MCF 10A (cell line): ENCODE data around the gene SEPTIN12. TPM values are rescaled to one million over a fixed set of nuclear protein-coding genes. Genes with fewer than 3 reads are reported as not detected.

Experiments used
- BruUV-seq: library from RNA; stranded (reverse); fragments of 400-500 nt; replicated peaks from 2 replicates; lab custom pipeline; 2021; lab: Mats Ljungman, UMichigan
- CTCF ChIA-PET: fragments of 300-600 bp; sonication (Branson Sonifier 250); formaldehyde crosslinking; extraction: SDS; loops from one replicate; lab custom pipeline; 2021; ENCODE audit warnings: antibody characterized with exemption, inconsistent platforms; lab: Yijun Ruan, JAX
- POLR2A ChIA-PET: fragments of 300-600, 350-650 bp; sonication (Branson Sonifier 250); formaldehyde crosslinking; extraction: SDS; loops from one replicate; lab custom pipeline; 2020; ENCODE audit warnings: antibody characterized with exemption, inconsistent platforms; lab: Yijun Ruan, JAX
- DNase-seq: peaks from one replicate; pipeline ENCODE4 v3.0.0-alpha.2; 2018; ENCODE audit not compliant: unreplicated experiment
- H3K27ac Mint-ChIP-seq: one replicate; pipeline ENCODE4 v1.8.0; 2022; ENCODE audit warnings: mild to moderate bottlenecking, low read depth, mixed read lengths; ENCODE audit not compliant: unreplicated experiment
- H3K27me3 Mint-ChIP-seq: one replicate; pipeline ENCODE4 v1.8.0; 2022; ENCODE audit warnings: mixed read lengths; ENCODE audit not compliant: insufficient read depth, unreplicated experiment
- H3K36me3 Mint-ChIP-seq: one replicate; pipeline ENCODE4 v1.8.0; 2022; ENCODE audit warnings: mild to moderate bottlenecking, moderate library complexity, mixed read lengths; ENCODE audit not compliant: insufficient read depth, unreplicated experiment
- H3K4me1 Mint-ChIP-seq: one replicate; pipeline ENCODE4 v1.8.0; 2022; ENCODE audit warnings: mixed read lengths; ENCODE audit not compliant: insufficient read depth, unreplicated experiment
- H3K4me3 Mint-ChIP-seq: one replicate; pipeline ENCODE4 v1.8.0; 2022; ENCODE audit warnings: mild to moderate bottlenecking, moderate library complexity, mixed read lengths; ENCODE audit not compliant: unreplicated experiment
- H3K9me3 Mint-ChIP-seq: one replicate; pipeline ENCODE4 v1.8.0; 2022; ENCODE audit warnings: mixed read lengths; ENCODE audit not compliant: unreplicated experiment
- intact Hi-C: fragments of 100-400 bp; cut with micrococcal nuclease; formaldehyde crosslinking; loops from 2 replicates; pipeline ENCODE4 v1.14.1; 2022
- total RNA-seq: library from RNA; stranded (reverse); gene quantifications from 2 replicates; pipeline ENCODE4 v1.2.3, GENCODE V29; 2022
- TF ChIP-seq, protein P1 (sequence below): fragments of 200-600 bp; IDR thresholded peaks from one replicate; pipeline ENCODE4 v1.8.0; 2022; ENCODE audit warnings: antibody characterized with exemption, mild to moderate bottlenecking; ENCODE audit not compliant: unreplicated experiment

The SEPTIN12 gene
- total RNA-seq, 1 experiment from 2014 or later, result not detected

DNA sequence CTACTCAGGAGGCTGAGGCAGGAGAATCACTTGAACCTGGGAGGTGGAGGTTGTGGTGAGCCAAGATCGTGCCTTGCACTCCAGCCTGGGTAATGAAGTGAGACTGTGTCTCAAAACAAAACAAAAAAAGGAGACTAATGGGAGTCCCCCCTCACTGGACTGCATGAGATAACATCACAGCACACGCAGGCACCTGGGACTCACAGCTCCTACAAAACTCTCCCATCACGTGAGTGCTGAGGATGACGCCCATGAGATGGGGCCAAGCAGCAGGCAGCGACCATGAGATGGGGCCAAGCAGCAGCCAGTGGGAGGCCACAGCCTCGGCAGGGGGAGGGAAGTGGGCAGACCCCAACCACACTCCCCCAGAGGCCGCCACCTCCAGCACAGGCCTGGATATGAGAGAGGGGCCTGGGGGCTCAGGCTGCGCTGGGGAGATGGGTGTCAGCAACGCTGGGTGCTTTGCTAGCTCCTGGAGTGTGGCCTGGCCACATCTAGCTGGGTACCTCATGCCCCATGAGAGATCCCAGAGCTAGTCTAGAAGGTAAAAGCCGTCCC lies 38.4 kb downstream of the SEPTIN12 start:
- Mint-ChIP-seq H3K4me1 (no peaks in the 10 kb centered on the region), H3K9me3 (no peaks in the 10 kb centered on the region), H3K36me3 (peaks cover 29% of the 10 kb centered on the region), H3K27ac (no peak overlapping the region), H3K27me3 (no peaks in the 10 kb centered on the region), H3K4me3 (no peak overlapping the region)
- intact Hi-C loops, result no loop called here
- ChIA-PET POLR2A (interaction anchor here (4.0 kb wide), 1 partner anchor 17 kb away, joined by 12 read pairs; the partner anchor contains the start of gene ZNF500), CTCF (no interaction called here)
- no peak for DNase-seq
- TF ChIP-seq, protein P1, sequence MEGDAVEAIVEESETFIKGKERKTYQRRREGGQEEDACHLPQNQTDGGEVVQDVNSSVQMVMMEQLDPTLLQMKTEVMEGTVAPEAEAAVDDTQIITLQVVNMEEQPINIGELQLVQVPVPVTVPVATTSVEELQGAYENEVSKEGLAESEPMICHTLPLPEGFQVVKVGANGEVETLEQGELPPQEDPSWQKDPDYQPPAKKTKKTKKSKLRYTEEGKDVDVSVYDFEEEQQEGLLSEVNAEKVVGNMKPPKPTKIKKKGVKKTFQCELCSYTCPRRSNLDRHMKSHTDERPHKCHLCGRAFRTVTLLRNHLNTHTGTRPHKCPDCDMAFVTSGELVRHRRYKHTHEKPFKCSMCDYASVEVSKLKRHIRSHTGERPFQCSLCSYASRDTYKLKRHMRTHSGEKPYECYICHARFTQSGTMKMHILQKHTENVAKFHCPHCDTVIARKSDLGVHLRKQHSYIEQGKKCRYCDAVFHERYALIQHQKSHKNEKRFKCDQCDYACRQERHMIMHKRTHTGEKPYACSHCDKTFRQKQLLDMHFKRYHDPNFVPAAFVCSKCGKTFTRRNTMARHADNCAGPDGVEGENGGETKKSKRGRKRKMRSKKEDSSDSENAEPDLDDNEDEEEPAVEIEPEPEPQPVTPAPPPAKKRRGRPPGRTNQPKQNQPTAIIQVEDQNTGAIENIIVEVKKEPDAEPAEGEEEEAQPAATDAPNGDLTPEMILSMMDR, result no peak
- no TSS peak for BruUV-seq

DNA sequence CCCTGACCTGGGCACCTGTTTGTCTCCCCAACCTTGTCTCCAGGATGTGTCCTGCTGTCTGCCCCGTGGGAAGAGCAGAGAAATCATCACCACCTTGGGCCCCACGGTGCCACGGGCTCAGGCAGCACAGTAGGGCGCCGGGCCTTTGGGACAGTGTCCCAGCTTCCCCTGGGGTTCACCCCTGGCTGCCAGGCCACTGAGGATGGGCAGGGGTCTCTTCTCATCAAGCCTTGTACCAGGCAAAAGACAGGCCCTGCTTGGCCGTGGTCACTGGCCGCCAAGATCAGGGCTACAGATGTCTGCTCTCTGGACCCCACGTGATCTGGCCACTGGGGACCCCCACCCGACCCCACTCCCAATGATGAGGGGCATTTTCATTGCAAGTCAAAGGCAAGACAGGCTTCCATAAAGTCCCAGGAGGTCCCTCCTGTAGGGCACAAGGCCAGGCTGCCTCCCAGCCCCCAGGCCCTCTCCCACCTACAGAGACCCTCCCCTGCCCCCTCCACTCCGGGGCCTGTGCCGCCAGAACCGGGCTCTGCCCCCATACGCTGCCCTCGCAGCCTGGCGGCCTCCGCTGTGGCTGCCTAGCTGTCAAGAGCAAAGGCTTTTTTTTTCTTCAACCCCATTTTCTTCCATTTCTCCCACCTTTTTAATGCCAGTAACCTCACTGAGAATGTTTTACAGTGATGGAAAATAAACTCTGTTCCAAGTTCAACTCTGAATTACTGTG lies 39.3 kb downstream of the SEPTIN12 start:
- DNase-seq, result no peak
- Mint-ChIP-seq H3K9me3 (no peaks in the 10 kb centered on the region), H3K4me3 (no peak overlapping the region), H3K27me3 (no peaks in the 10 kb centered on the region), H3K27ac (no peak overlapping the region), H3K36me3 (peaks cover 27% of the 10 kb centered on the region), H3K4me1 (no peaks in the 10 kb centered on the region)
- CTCF ChIA-PET, result interaction anchor here (0.6 to 1.7 kb wide), 2 partner anchors 11 to 133 kb away, joined by 3 to 5 read pairs; no protein-coding TSS in a partner anchor
- intact Hi-C loops, result no loop called here
- POLR2A ChIA-PET, result interaction anchor here (0.8 to 4.0 kb wide), 2 partner anchors 18 to 130 kb away, joined by 3 to 12 read pairs; partner anchors contain the start of gene ZNF500
- TF ChIP-seq, protein P1, result no peak
- BruUV-seq, result no TSS peak

DNA sequence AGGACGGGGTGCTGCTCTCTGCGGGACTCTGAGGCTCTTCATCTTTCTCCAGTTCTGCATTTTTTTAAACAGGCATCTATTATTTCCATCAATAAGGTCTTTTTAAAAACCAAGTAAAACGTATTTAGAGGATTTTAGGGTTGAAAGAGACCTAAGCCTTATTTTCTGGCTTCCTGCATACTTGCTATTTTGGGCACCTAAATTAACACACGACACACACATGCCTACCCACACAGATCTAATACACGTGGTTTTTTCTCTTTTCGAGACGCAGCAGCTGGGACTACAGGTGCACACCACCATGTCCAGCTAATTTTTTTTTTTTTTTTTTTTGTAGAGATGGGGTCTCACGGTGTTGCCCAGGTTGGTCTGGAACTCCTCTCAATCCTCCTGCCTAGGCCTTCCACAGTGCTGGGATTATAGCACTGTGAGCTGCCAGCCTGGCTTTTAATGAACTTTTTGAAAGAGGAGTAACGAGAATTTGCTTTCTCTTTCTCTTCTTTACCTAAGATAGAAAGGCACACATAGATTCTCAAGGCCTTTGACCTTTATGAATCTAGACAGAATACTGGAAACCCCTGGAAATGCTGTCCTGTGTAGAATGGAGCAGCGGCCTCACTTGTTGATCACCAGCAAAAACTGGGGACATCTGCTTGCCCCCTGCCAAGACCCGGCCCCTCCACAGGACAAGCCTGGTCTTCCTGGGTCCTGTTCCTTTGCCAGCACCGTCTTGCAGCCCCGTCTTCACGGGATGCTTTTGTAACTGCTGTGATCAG lies 40.1 kb downstream of the SEPTIN12 start:
- POLR2A ChIA-PET, result interaction anchor here (0.8 to 4.0 kb wide), 2 partner anchors 18 to 129 kb away, joined by 3 to 12 read pairs; partner anchors contain the start of gene ZNF500
- H3K36me3 Mint-ChIP-seq, result peaks cover 27% of the 10 kb centered on the region
- no TSS peak for BruUV-seq
- H3K27me3 Mint-ChIP-seq, result no peaks in the 10 kb centered on the region
- no peak overlapping the region for H3K27ac Mint-ChIP-seq
- intact Hi-C loops, result no loop called here
- H3K4me1 Mint-ChIP-seq, result no peaks in the 10 kb centered on the region
- H3K9me3 Mint-ChIP-seq, result no peaks in the 10 kb centered on the region
- no peak for DNase-seq
- CTCF ChIA-PET, result interaction anchor here (0.6 to 1.7 kb wide), 3 partner anchors 10 to 208 kb away, joined by 3 to 5 read pairs (median 4); no protein-coding TSS in a partner anchor
- TF ChIP-seq, protein P1, result no peak
- H3K4me3 Mint-ChIP-seq, result no peak overlapping the region
